CD4-positive, alpha-beta T cell treated with Interleukin-10 for 1 hour (primary cell): ENCODE results near the gene C19orf47.
A peak's percentile ranks its signal among the peaks of the same experiment; 100 is the strongest.

Experiments used
- DNase-seq: peaks from one replicate; pipeline ENCODE4 v3.0.0-alpha.2; 2020

C19orf47 gene

DNA sequence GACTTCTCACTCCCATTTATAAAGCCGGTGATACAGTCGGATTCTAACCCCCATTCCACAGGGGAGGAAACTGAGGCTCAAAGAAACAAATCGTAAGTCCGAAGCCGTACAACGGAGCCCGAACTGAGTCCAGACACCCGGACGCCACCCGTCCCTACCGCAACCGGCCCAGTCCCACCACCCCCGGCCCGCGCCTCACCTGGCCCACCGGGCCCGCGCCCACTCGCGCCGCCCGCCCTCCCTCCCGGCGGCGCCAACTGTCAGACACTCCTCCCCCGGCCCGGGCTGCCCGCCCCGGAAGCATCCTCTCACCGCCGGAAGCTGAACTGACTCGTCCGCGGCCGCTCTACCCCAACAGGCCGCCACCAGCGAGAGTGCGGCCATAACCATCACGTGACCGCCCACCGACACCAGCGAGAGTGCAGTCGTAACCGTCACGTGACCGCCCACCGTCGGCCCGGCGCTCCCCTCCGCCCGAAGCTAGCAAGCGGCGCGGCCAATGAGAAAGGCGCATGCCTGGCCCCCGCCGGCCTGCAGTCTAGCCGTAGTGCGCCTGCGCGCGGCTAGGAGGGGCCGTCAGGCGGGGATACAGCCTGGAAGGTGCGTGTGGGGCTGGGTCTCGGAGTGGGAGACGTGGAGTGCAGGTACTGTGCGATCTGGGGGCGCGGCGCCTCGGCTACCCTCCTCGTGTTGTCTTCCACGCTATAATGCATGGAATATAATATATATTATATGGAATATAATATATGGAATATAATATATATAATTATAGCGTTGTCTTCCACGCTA, at the start of gene C19orf47, which contains the start of gene PLD3:
C19orf47 (minus strand) TSS at position 273 of the 789 bp plus-strand sequence. CDS start 6,540 bp downstream, outside the sequence.
PLD3 (plus strand) TSS at position 571 of the 789 bp plus-strand sequence. CDS start 17,789 bp downstream, outside the sequence.
- DNase-seq: peak; percentile 99

DNA sequence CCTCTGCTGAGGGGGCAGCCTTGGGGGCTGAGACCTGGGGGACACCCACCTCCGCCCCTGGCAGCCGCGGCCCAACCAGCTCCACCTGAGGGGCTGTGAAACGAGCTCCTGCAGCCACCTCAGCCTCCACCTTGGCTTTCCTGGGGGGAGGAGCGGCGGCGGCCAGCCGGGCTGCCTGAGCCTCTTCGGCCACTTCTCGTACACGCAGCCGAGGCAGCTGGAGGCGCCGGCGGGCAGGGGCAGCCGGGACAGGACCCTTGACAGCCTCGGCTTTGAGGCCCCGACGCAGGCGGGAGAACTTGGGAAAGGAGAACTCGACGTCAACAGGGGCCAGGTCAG, 49.3 kb upstream of the C19orf47 start:
- DNase-seq: no peak

GRCh38 chr19:40396886-40397567, 48.8 kb upstream of the C19orf47 start:
- no peak for DNase-seq

DNA sequence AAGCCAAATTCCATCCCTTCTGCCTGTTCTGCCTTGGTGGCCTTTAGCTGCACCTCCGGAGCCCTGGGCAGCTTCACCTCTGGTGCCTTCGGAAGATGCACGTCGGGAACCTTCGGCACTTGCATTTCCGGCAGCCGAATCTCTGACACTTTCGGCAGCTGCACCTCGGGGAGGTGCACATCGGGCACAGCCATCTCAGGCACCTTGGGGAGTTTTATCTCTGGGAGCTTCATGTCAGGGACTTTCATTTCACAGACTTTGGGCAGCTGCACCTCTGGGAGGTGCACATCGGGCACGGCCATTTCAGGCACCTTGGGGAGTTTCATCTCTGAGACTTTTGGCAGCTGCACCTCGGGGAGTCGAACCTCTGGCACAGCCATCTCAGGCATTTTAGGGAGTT, 47.8 kb upstream of the C19orf47 start:
- DNase-seq: no peak

GRCh38 chr19:40394816-40395210, 46.6 kb upstream of the C19orf47 start:
- no peak for DNase-seq

DNA sequence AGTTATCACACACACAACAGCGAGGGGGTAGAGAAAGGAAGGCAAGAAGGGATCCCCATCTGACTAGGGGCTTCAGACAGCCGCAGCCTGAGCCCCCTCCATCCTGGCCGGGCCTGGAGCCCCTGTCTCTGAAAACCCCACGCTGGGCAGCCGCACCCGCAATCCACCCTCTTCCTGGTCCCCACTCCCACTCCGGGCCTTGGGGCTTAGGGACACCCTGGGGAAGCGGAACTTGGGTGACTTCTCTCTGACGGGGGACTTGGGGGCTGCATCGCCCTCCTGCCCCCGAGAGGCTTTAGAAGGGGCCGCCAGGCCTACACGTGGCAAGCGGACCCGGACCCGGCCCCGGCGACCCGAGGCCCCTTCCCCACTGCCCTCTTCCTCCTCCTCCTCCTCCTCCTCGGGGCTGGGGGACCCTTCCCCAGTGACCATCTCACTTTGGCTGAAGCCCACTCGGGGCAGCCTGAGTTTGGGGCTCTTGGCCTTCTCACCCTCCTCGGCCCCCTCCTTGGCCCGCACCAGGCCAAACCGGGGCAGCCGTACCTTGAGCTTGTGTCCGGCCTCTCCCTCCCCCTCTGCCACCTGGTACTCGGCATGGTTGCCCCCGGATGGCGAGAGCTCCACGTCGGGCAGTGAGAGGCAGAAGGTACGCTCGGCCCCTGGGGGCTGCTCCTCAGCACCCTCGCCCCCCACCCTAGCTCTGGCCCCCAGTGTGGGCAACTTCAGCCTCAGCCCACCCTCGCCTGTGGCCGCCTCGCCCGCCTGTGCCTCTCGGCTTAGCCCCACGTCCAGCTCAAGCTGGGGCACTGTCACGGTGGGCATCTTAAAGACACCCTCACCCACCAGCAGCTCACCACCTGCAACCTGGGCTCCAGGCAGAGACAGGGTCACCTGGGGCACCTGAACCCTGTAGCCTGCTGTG, 46.0 kb upstream of the C19orf47 start:
- DNase-seq: no peak

DNA sequence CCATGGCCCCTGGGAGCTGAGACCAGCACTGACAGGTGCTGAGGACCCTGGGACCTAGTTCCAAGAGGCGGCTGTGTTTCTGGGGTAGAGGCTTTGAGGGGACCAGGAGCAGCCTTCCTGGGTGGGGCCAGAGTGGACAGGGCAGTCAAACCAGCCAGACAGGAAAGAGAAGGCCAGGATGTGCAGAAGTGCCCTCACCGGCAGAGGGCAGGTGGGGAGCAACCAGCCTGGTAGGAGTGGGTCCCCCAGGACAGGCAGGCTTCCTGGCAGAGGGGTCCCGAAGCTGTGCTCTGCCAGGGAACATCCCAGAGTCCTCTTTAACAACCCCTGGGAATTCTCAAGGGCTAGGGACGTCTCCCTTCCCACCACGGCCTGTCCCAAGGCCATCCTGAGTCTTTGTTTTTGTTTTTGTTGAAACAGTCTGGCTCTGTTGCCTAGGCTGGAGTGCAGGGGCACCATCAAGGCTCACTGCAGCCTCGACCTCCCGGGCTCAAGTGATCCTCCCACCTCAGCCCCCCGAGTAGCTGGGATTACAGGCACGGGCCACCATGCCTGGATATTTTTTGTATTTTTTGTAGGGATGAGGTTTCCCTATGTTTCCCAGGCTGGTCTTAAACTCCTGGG, 44.8 kb upstream of the C19orf47 start:
- DNase-seq: no peak

DNA sequence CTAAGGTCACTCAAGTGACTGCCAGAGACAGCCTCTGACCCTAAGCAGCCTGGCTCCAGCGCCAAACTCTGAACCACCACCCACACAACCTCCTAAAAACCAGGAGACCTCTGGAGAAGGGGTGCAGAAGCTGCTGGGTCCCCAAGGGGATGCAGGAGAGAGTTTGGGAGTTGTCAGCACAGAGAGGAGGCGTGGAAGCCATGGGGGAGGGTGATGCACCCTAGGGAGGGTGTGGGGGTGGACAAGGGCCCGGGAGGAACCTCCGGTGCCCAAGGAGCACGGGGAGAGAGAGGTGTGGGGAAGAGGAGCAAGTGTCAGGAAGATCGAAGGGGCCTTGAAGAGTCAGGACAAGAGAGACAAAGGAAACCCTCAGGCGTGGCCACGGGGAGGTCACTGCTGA, 43.9 kb upstream of the C19orf47 start:
- no peak for DNase-seq

- DNase-seq: no peak
Observed at GRCh38 chr19:40390084-40390742, 42.0 kb upstream of the C19orf47 start, which contains the start of gene HIPK4. TSS of gene HIPK4 (minus strand) at chr19:40390181. CDS start at chr19:40389902, 279 bp downstream.

- no peak for DNase-seq
Observed at GRCh38 chr19:40389404-40390083, 41.3 kb upstream of the C19orf47 start.

- no peak for DNase-seq
Observed at GRCh38 chr19:40388481-40388880, 40.3 kb upstream of the C19orf47 start.

DNA sequence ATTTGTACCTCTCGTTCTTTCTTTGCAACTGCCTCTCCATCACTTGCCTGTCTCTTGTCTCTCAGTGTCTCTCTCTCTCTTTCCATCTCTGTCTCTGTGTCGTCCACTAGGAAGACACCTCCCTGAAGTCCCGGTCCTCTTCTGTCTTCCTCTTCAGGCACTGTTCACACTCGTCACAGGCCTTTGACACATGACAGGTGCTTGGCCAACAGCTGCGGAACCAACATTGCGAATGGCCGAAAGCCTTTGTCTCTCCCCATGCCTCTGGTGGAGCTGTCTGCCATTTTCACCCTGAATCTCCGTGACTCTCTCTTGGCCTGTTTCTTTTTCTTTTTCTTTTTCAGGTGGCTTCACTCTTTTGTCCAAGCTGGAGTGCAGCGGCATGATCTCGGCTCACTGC, 39.0 kb upstream of the C19orf47 start:
- DNase-seq: no peak

GRCh38 chr19:40383668-40384248, 35.6 kb upstream of the C19orf47 start:
- DNase-seq: no peak

GRCh38 chr19:40381321-40381720, 33.1 kb upstream of the C19orf47 start:
- DNase-seq: no peak

- DNase-seq: no peak
Observed at GRCh38 chr19:40380199-40381037, 32.2 kb upstream of the C19orf47 start.

DNA sequence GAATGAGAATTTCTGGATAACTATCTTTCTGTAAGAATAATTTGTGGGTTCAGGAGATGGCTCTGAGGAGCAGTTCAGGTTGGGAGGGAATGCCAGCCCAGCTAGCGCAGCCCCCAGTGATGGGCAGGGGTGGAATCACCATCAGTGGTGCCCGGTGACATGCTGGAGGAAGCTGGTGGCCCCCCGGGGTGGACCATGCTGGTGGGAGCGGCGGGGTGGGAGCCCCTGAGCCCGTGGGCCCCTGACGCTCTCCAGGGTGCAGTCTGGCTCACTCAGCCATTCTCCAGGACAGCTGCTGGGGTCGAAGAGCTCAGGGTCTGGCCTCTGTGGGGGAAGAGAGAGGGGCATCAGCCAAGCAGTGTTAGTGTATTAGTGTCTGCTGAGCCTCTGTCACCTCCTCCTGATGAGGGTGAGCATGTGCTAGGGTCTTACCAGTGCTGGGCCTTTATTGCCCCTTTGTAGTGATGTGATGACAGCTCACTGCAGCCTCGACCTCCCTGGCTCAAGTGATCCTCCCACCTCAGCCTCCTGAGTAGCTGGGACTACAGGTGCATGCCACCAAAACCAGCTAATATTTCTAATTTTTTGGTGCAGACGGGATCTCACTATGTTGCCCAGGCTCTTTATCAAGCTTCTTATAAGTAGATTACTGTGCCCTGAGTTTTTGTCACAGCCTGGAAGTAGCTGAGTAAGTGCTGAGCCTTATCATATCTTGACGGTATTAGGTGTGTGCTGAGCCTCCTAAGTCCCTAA, 31.4 kb upstream of the C19orf47 start:
- DNase-seq: no peak

- no peak for DNase-seq
Observed at GRCh38 chr19:40378509-40378908, 30.3 kb upstream of the C19orf47 start.

GRCh38 chr19:40377876-40378385, 29.7 kb upstream of the C19orf47 start:
- DNase-seq: no peak

DNA sequence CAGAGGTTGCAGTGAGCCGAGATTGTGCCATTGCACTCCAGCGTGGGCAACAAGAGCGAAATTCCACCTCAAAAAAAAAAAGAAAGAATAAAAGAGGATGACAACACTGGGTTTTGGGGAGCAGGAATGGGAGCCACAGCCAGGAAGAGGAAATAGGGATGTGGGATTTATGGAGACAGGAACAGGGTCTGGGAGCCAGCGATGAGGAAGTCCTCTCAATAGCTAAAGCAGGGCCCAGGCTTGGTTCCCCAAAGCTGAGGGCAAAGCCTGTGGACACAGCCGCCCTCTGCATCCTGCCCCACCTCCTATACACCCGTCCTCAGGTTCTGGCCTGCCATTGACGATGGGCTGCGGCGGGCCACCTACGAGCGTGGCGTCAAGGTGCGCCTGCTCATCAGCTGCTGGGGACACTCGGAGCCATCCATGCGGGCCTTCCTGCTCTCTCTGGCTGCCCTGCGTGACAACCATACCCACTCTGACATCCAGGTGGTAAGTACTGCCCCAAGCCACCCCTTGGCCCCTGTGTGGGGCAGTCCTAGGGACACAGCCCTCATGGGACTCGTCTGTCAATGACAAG, 28.2 kb upstream of the C19orf47 start:
- no peak for DNase-seq
